HG02884 (cell line): Measurements from ENCODE around the gene POU6F1.
"Not testable (repeated sequence)": the region's sequence is repeated elsewhere in the genome, so short reads cannot be mapped to it uniquely, and the experiment has no call there.

Experiments used
- ATAC-seq: cut with Tn5 transposase; IDR thresholded peaks from one replicate; pipeline ENCODE4 v1.9.1; 2021; ENCODE audit warnings: mild to moderate bottlenecking, moderate library complexity; ENCODE audit not compliant: unreplicated experiment

The POU6F1 gene

GRCh38 chr12:51227962-51228361, 10.1 kb upstream of the POU6F1 start:
- no peak for ATAC-seq

- not testable (repeated sequence) for ATAC-seq
Observed at GRCh38 chr12:51227112-51227511, 9.2 kb upstream of the POU6F1 start.

GRCh38 chr12:51225771-51226170, 7.9 kb upstream of the POU6F1 start:
- ATAC-seq, result no peak

GRCh38 chr12:51225234-51225633, 7.4 kb upstream of the POU6F1 start:
- no peak for ATAC-seq

- ATAC-seq, result no peak
Observed at GRCh38 chr12:51224625-51225024, 6.8 kb upstream of the POU6F1 start.

GRCh38 chr12:51222461-51222860, 4.6 kb upstream of the POU6F1 start:
- ATAC-seq, result no peak

- not testable (repeated sequence) for ATAC-seq
Observed at GRCh38 chr12:51219857-51220256, 2.0 kb upstream of the POU6F1 start.

GRCh38 chr12:51219322-51219721, 1.5 kb upstream of the POU6F1 start:
- no peak for ATAC-seq

- ATAC-seq, result no peak
Observed at GRCh38 chr12:51218607-51219161, 822 bp upstream of the POU6F1 start.

GRCh38 chr12:51217133-51217967, 512 bp downstream of the POU6F1 start:
- peak; percentile 15 for ATAC-seq

GRCh38 chr12:51216642-51217041, 1.2 kb downstream of the POU6F1 start:
- ATAC-seq, result no peak

- ATAC-seq, result no peak
Observed at GRCh38 chr12:51214895-51215294, 3.0 kb downstream of the POU6F1 start.

- ATAC-seq, result no peak
Observed at GRCh38 chr12:51210690-51211395, 7.0 kb downstream of the POU6F1 start.

GRCh38 chr12:51209259-51209658, 8.6 kb downstream of the POU6F1 start:
- no peak for ATAC-seq

GRCh38 chr12:51208016-51208660, 9.7 kb downstream of the POU6F1 start:
- no peak for ATAC-seq

- no peak for ATAC-seq
Observed at GRCh38 chr12:51205350-51205749, 12.5 kb downstream of the POU6F1 start.

GRCh38 chr12:51202718-51203117, 15.1 kb downstream of the POU6F1 start:
- no peak for ATAC-seq

- ATAC-seq, result no peak
Observed at GRCh38 chr12:51200806-51201205, 17.1 kb downstream of the POU6F1 start.

- ATAC-seq, result no peak
Observed at GRCh38 chr12:51200156-51200555, 17.7 kb downstream of the POU6F1 start.

- ATAC-seq, result no peak
Observed at GRCh38 chr12:51199366-51199945, 18.4 kb downstream of the POU6F1 start.
